ENCODE measurements around the gene DENND4A. TPM values are rescaled to one million over a fixed set of nuclear protein-coding genes. Genes with fewer than 3 reads are reported as not detected.
"Not testable (repeated sequence)": the region's sequence is repeated elsewhere in the genome, so short reads cannot be mapped to it uniquely, and the experiment has no call there.

DENND4A gene
- total RNA-seq, 1 donor from 2014 or later = 17.5 TPM

GRCh38 chr15:65785151-65785550, 6.9 kb downstream of the DENND4A start:
- Mint-ChIP-seq H3K36me3 (ENCODE audit: insufficient read depth) (peaks cover 1% of the 10 kb centered on the region), H3K27me3 (no peaks in the 10 kb centered on the region), H3K4me1 (ENCODE audit: low read depth) (peaks cover 20% of the 10 kb centered on the region), H3K4me3 (ENCODE audit: low read depth) (no peak overlapping the region), H3K9me3 (ENCODE audit: low read depth) (no peaks in the 10 kb centered on the region), H3K27ac (no peak overlapping the region)
- DNase-seq (ENCODE audit: low spot score, unreplicated experiment) = no peak
- TF ChIP-seq CTCF (IDR thresholded peaks at IDR 0.05; ENCODE audit: unreplicated experiment) = no peak

- Mint-ChIP-seq H3K9me3 (ENCODE audit: low read depth) (no peaks in the 10 kb centered on the region), H3K4me1 (ENCODE audit: low read depth) (peaks cover 18% of the 10 kb centered on the region), H3K4me3 (ENCODE audit: low read depth) (no peak overlapping the region), H3K27ac (peak overlapping the region; percentile 38), H3K36me3 (ENCODE audit: insufficient read depth) (peaks cover 1% of the 10 kb centered on the region), H3K27me3 (no peaks in the 10 kb centered on the region)
- DNase-seq (ENCODE audit: low spot score, unreplicated experiment) = no peak
- TF ChIP-seq CTCF (IDR thresholded peaks at IDR 0.05; ENCODE audit: unreplicated experiment) = no peak
These were observed 8.2 kb downstream of the DENND4A start for GRCh38 chr15:65783872-65784271.

- no peak for TF ChIP-seq CTCF (IDR thresholded peaks at IDR 0.05; ENCODE audit: unreplicated experiment)
- Mint-ChIP-seq H3K36me3 (ENCODE audit: insufficient read depth) (peaks cover 1% of the 10 kb centered on the region), H3K27me3 (no peaks in the 10 kb centered on the region), H3K4me1 (ENCODE audit: low read depth) (peaks cover 13% of the 10 kb centered on the region), H3K4me3 (ENCODE audit: low read depth) (no peak overlapping the region), H3K27ac (no peak overlapping the region), H3K9me3 (ENCODE audit: low read depth) (no peaks in the 10 kb centered on the region)
- DNase-seq (ENCODE audit: low spot score, unreplicated experiment) = no peak
These were observed 10.0 kb downstream of the DENND4A start for GRCh38 chr15:65782096-65782495.

DNA sequence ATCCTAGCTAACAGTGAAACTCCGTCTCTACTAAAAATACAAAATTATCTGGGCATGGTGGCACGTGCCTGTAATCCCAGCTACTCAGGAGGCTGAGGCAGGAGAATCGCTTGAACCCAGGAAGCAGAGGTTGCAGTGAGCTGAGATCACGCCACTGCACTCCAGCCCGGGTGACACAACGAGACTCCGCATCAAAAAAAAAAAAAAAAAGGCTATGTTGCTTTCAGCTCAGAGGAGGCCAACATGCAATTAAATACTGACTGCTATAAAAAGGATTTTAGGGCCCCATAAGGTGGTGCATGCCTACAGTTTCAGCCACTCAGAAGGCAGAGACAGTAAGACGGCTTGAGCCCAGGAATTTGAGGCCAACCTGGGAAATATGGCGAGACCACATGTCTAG, 13.4 kb downstream of the DENND4A start:
- H3K9me3 Mint-ChIP-seq (ENCODE audit: low read depth); H3K36me3 Mint-ChIP-seq (ENCODE audit: insufficient read depth): not testable (repeated sequence)

DNA sequence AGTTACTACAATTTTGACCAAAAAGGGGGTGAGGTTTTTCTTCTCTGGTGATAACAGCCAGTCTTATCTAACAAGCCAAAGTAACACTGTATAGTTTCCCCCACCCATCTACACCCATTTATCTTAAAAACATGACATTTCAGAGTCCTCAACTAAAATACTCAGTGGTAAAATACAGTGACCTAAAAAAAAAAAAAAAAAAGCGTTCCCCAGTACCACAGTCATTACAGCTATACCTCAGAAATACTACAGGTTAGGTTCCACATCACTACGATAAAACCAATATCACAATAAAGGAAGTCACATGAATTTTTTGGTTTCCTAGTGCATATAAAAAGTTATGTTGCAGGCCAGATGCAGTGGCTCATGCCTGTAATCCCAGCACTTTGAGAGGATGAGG, 13.8 kb downstream of the DENND4A start:
- H3K9me3 Mint-ChIP-seq (ENCODE audit: low read depth) = no peaks in the 10 kb centered on the region
- H3K4me3 Mint-ChIP-seq (ENCODE audit: low read depth) = no peak overlapping the region
- H3K36me3 Mint-ChIP-seq (ENCODE audit: insufficient read depth) = peaks cover 1% of the 10 kb centered on the region
- TF ChIP-seq CTCF (IDR thresholded peaks at IDR 0.05; ENCODE audit: unreplicated experiment) = no peak
- no peak for DNase-seq (ENCODE audit: low spot score, unreplicated experiment)
- H3K27ac Mint-ChIP-seq = no peak overlapping the region
- peaks cover 6% of the 10 kb centered on the region for H3K4me1 Mint-ChIP-seq (ENCODE audit: low read depth)
- H3K27me3 Mint-ChIP-seq = no peaks in the 10 kb centered on the region

More for the DNA sequence above, 13.4 kb downstream of the DENND4A start:
- H3K27ac Mint-ChIP-seq; H3K4me1 Mint-ChIP-seq (ENCODE audit: low read depth); DNase-seq (ENCODE audit: low spot score, unreplicated experiment); H3K4me3 Mint-ChIP-seq (ENCODE audit: low read depth); H3K27me3 Mint-ChIP-seq: not testable (repeated sequence)

DNA sequence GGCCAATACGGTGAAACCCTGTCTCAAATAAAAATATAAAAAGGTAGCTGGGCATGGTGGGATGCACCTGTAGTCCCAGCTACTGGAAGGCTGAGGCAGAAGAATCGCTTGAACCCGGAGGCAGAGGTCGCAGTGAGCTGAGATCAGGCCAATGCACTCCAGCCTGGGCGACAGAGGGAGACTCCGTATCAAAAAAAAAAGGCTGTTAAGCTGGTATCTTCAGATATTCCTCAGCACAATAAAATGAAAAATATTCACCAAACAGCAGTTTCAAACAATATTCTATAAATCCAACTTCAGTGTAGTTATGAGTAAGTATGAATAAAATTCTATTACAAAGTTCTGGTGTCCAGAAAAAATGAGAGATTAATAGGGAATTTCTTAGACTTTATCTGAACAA, 14.2 kb downstream of the DENND4A start:
- no peaks in the 10 kb centered on the region for H3K27me3 Mint-ChIP-seq
- DNase-seq (ENCODE audit: low spot score, unreplicated experiment) = no peak
- no peaks in the 10 kb centered on the region for H3K36me3 Mint-ChIP-seq (ENCODE audit: insufficient read depth)
- H3K9me3 Mint-ChIP-seq (ENCODE audit: low read depth) = no peaks in the 10 kb centered on the region
- H3K27ac Mint-ChIP-seq = no peak overlapping the region
- H3K4me1 Mint-ChIP-seq (ENCODE audit: low read depth) = peaks cover 4% of the 10 kb centered on the region
- no peak for TF ChIP-seq CTCF (IDR thresholded peaks at IDR 0.05; ENCODE audit: unreplicated experiment)
- no peak overlapping the region for H3K4me3 Mint-ChIP-seq (ENCODE audit: low read depth)
